ENCODE measurements around the gene WASF3.

DNA sequence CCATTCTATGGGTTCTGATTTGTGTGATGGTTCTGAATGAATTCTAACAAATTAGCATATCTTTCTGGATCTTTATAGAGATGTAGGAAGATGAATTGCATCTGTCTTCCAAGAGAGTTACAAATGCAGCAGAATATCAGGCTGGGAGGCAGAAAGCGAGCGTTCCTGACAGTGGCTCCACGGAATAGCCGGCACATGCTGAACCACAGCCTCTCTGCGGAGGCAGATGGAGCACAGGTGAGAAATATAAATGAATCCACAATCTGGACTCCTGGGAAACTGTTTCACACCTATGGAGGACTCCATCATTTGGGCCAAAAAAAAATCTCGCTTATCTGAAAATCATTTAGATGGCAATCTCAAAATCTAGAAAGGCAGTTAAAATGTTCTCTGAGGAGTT, 34.5 kb upstream of the WASF3 start:
- TF ChIP-seq CTCF (IDR thresholded peaks at IDR 0.05) (no peak), POLR2AphosphoS5 (IDR thresholded peaks at IDR 0.05) (no peak)
